Endothelial cell of umbilical vein (primary cell): Measurements from ENCODE around the gene SPINK4. TPM values are rescaled to one million over a fixed set of nuclear protein-coding genes. Genes with fewer than 3 reads are reported as not detected.

Experiments used
- BruUV-seq: library from RNA; stranded (reverse); fragments of 400-500 nt; replicated peaks from 2 replicates; lab custom pipeline; 2021; lab: Mats Ljungman, UMichigan
- CTCF ChIA-PET: fragments of 300-600, 350-600 bp; sonication (Branson Sonifier 250); formaldehyde crosslinking; loops from one replicate; lab custom pipeline; 2021; ENCODE audit warnings: antibody characterized with exemption, inconsistent platforms; lab: Charles Lee
- POLR2A ChIA-PET: fragments of 300-600, 350-600 bp; sonication (Branson Sonifier 250); formaldehyde crosslinking; loops from one replicate; lab custom pipeline; 2021; ENCODE audit warnings: antibody characterized with exemption, inconsistent platforms; lab: Charles Lee
- DNase-seq: peaks from one replicate; pipeline ENCODE4 v3.0.0-alpha.2; 2011; ENCODE audit warnings: low read depth, low spot score
- FAIRE-seq: peaks from 2 replicates; lab custom pipeline; 2011; peaks lifted over from hg19 to GRCh38; lab: Jason Lieb, UNC
- H2AFZ ChIP-seq: 2 replicates; pipeline ENCODE4 v1.6.0; 2012; ENCODE audit warnings: low read depth, low read length, control low read depth, inconsistent platforms
- H3K27ac ChIP-seq: 2 replicates; pipeline ENCODE4 v1.5.1; 2011; ENCODE audit warnings: low read depth, mild to moderate bottlenecking, control low read depth, low read length, moderate library complexity; ENCODE audit not compliant: insufficient read depth
- H3K27me3 ChIP-seq, 2 experiments: 2 replicates each; pipeline versions ENCODE4 v1.6.0 to v1.6.1; 2011; ENCODE audit warnings: low read length in 2 of 2, mixed read lengths in 1 of 2; ENCODE audit not compliant: control insufficient read depth in 2 of 2, insufficient read depth in 2 of 2
- H3K36me3 ChIP-seq, 2 experiments: 2 replicates in 1 of 2; 3 replicates in 1 of 2; pipeline ENCODE4 v1.5.1; 2011; ENCODE audit warnings: low read length in 2 of 2, mild to moderate bottlenecking in 1 of 2, moderate library complexity in 1 of 2; ENCODE audit not compliant: control insufficient read depth in 2 of 2, insufficient read depth in 2 of 2; ENCODE audit errors: extremely low read depth in 1 of 2
- H3K4me1 ChIP-seq: 3 replicates; pipeline ENCODE4 v1.5.1; 2011; ENCODE audit warnings: mild to moderate bottlenecking, low read length; ENCODE audit not compliant: control insufficient read depth, insufficient read depth; ENCODE audit errors: extremely low read depth
- H3K4me2 ChIP-seq: 2 replicates; pipeline ENCODE4 v1.6.1; 2011; ENCODE audit warnings: low read length, control low read depth, mixed read lengths; ENCODE audit not compliant: insufficient read depth
- H3K4me3 ChIP-seq, 3 experiments: fragments of 200-600 bp in 1 of 3; sonication (generic), shearing (Covaris generic) in 1 of 3; replicated peaks in 1 of 3; 2 replicates each; pipeline ENCODE4 v1.5.1; 2011 to 2016; ENCODE audit warnings: control low read depth in 3 of 3, low read length in 3 of 3, mild to moderate bottlenecking in 2 of 3, inconsistent platforms in 1 of 3, low read depth in 1 of 3, moderate library complexity in 1 of 3; ENCODE audit not compliant: insufficient read depth in 1 of 3
- H3K79me2 ChIP-seq: 2 replicates; pipeline ENCODE4 v1.6.0; 2012; ENCODE audit warnings: low read length, inconsistent platforms; ENCODE audit not compliant: control insufficient read depth, insufficient read depth
- H3K9ac ChIP-seq: replicated peaks from 2 replicates; pipeline ENCODE3; 2011; ENCODE audit warnings: low read length, control low read depth; ENCODE audit not compliant: insufficient read depth; ENCODE audit errors: extremely low read depth
- H3K9me1 ChIP-seq: replicated peaks from 3 replicates; pipeline ENCODE4 v1.6.0; 2011; ENCODE audit warnings: mild to moderate bottlenecking, low read length; ENCODE audit not compliant: control insufficient read depth, insufficient read depth; ENCODE audit errors: extremely low read depth
- H3K9me3 ChIP-seq: replicated peaks from 2 replicates; pipeline ENCODE4 v1.5.1; 2012; ENCODE audit warnings: low read length, inconsistent platforms; ENCODE audit not compliant: control insufficient read depth, insufficient read depth
- H4K20me1 ChIP-seq: replicated peaks from 2 replicates; pipeline ENCODE3; 2011; ENCODE audit warnings: mild to moderate bottlenecking, low read length; ENCODE audit not compliant: control insufficient read depth, insufficient read depth; ENCODE audit errors: extremely low read depth
- EZH2 ChIP-seq: IDR thresholded peaks from 2 replicates; pipeline ENCODE4 v1.6.1; 2012; ENCODE audit warnings: borderline replicate concordance, low read depth, mild to moderate bottlenecking, moderate library complexity, low read length, inconsistent platforms; ENCODE audit not compliant: severe bottlenecking
- FOS ChIP-seq: IDR thresholded peaks from 2 replicates; pipeline ENCODE4 v1.6.1; 2011; ENCODE audit warnings: mild to moderate bottlenecking, low read length, moderate library complexity, borderline replicate concordance; ENCODE audit not compliant: insufficient read depth
- GATA2 ChIP-seq: IDR thresholded peaks from 2 replicates; pipeline ENCODE4 v1.7.0; 2011; ENCODE audit warnings: low read depth, mild to moderate bottlenecking, moderate library complexity, mixed read lengths, low read length; ENCODE audit not compliant: insufficient read length, insufficient read depth
- JUN ChIP-seq: IDR thresholded peaks from 2 replicates; pipeline ENCODE4 v1.6.1; 2011; ENCODE audit warnings: borderline replicate concordance, low read depth; ENCODE audit not compliant: insufficient read length, insufficient read depth
- POLR2AphosphoS5 ChIP-seq: IDR thresholded peaks from 2 replicates; pipeline ENCODE4 v1.6.1; 2012; ENCODE audit warnings: low read depth, mild to moderate bottlenecking, control low read depth, low read length, moderate library complexity; ENCODE audit not compliant: insufficient read depth
- dilution Hi-C: fragments of 300-500 bp; cut with MboI; formaldehyde crosslinking; loops from one replicate; pipeline ENCODE4 v1.15.0; 2019; ENCODE audit warnings: low sequenced_read_pairs; ENCODE audit not compliant: extremely low pct_ligation_motif_present
- intact Hi-C: fragments of 100-400 bp; cut with micrococcal nuclease; formaldehyde crosslinking; loops from one replicate; pipeline ENCODE4 v1.10.0; 2022
- polyA plus RNA-seq, 4 experiments: library from polyadenylated mRNA; depleted of rRNA in 3 of 4; stranded (reverse) in 3 of 4; unstranded in 1 of 4; fragments of >200 nt; gene quantifications; 2 replicates each; pipeline versions ENCODE4 v1.2.1 to v1.2.3, GENCODE V29; 2011 to 2012; ENCODE audit warnings: missing spikeins in 1 of 4
- total RNA-seq: library from RNA; stranded (reverse); gene quantifications from 2 replicates; pipeline ENCODE4 v1.2.3, GENCODE V29; 2021
- TF ChIP-seq, protein P1 (sequence below): IDR thresholded peaks from 2 replicates; pipeline ENCODE4 v1.6.1; 2011; ENCODE audit not compliant: insufficient read depth, insufficient read length
- TF ChIP-seq, protein P2 (sequence below), 2 donors: IDR thresholded peaks; 1 replicate in 1 of 2; 2 replicates in 1 of 2; pipeline ENCODE4 v1.5.1; 2011; ENCODE audit warnings: low read length in 2 of 2, mild to moderate bottlenecking in 2 of 2, moderate library complexity in 2 of 2, control low read depth in 1 of 2, inconsistent platforms in 1 of 2, low read depth in 1 of 2; ENCODE audit not compliant: insufficient read depth in 1 of 2; ENCODE audit errors: extremely low read depth in 1 of 2

The SPINK4 gene
- total and polyA plus RNA-seq, 2 donors (not counting 3 experiments of a cell fraction or from before 2014, with no cell fraction given) = not detected

DNA sequence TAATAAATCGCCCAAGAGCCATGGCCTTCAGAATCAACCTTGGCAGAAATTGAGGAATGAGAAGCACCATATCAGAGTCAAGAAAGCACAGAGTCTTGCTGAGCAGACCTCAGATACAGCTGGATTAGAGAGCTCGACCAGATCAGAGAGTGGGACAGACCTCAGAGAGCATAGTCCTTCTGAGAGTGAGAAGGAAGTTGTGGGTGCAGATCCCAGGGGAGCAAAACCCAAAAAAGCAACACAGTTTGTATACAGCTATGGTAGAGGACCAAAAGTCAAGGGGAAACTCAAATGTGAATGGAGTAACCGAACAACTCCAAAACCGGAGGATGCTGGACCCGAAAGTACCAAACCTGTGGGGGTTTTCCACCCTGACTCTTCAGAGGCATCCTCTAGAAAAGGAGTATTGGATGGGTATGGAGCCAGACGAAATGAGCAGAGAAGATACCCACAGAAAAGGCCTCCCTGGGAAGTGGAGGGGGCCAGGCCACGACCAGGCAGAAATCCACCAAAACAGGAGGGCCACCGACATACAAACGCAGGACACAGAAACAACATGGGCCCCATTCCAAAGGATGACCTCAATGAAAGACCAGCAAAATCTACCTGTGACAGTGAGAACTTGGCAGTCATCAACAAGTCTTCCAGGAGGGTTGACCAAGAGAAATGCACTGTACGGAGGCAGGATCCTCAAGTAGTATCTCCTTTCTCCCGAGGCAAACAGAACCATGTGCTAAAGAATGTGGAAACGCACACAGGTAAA, 54.9 kb downstream of the SPINK4 start:
- H3K27me3 ChIP-seq = no peaks in the 10 kb centered on the region
- H3K36me3 ChIP-seq = peaks cover 11 to 17% of the 10 kb centered on the region in 2 experiments
- H3K4me1 ChIP-seq = peaks cover 11% of the 10 kb centered on the region
- no peaks in the 10 kb centered on the region for H3K9me3 ChIP-seq
- POLR2A ChIA-PET = no interaction called here
- H2AFZ ChIP-seq = no peak overlapping the region
- no peak for DNase-seq
- H3K4me2 ChIP-seq = no peak overlapping the region
- no peaks in the 10 kb centered on the region for H4K20me1 ChIP-seq
- H3K27ac ChIP-seq = no peak overlapping the region
- BruUV-seq = no TSS peak
- no peak overlapping the region for H3K9ac ChIP-seq
- peaks cover 65% of the 10 kb centered on the region for H3K79me2 ChIP-seq
- dilution Hi-C loops = no loop called here
- H3K9me1 ChIP-seq = no peaks in the 10 kb centered on the region
- no peak overlapping the region for H3K4me3 ChIP-seq
- TF ChIP-seq JUN = no peak
- no peak for TF ChIP-seq GATA2
- no peak for TF ChIP-seq POLR2AphosphoS5
- no peak for TF ChIP-seq EZH2
- TF ChIP-seq, protein P1, sequence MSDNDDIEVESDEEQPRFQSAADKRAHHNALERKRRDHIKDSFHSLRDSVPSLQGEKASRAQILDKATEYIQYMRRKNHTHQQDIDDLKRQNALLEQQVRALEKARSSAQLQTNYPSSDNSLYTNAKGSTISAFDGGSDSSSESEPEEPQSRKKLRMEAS = no peak
- no peak for TF ChIP-seq FOS
- TF ChIP-seq, protein P2, sequence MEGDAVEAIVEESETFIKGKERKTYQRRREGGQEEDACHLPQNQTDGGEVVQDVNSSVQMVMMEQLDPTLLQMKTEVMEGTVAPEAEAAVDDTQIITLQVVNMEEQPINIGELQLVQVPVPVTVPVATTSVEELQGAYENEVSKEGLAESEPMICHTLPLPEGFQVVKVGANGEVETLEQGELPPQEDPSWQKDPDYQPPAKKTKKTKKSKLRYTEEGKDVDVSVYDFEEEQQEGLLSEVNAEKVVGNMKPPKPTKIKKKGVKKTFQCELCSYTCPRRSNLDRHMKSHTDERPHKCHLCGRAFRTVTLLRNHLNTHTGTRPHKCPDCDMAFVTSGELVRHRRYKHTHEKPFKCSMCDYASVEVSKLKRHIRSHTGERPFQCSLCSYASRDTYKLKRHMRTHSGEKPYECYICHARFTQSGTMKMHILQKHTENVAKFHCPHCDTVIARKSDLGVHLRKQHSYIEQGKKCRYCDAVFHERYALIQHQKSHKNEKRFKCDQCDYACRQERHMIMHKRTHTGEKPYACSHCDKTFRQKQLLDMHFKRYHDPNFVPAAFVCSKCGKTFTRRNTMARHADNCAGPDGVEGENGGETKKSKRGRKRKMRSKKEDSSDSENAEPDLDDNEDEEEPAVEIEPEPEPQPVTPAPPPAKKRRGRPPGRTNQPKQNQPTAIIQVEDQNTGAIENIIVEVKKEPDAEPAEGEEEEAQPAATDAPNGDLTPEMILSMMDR (IDR thresholded peaks at IDR 0.05; ENCODE audit: extremely low read depth in 1 of 2, insufficient read depth in 1 of 2, low read depth in 1 of 2, low read length in 2 of 2) = no peak
- CTCF ChIA-PET = no interaction called here
- intact Hi-C loops = no loop called here
- FAIRE-seq = no peak
